Natural killer cell (primary cell): ENCODE measurements around the gene AGGF1. TPM values are rescaled to one million over a fixed set of nuclear protein-coding genes. Genes with fewer than 3 reads are reported as not detected.

Experiments used
- total RNA-seq, 4 donors: library from RNA; stranded (reverse); fragments of 120-200 nt in 1 of 4; gene quantifications; one replicate each; pipeline versions ENCODE4 v1.2.3 to v1.2.4, GENCODE V29; 2013 to 2022

AGGF1 gene
- total RNA-seq, 3 donors from 2014 or later (not counting 1 experiment from before 2014, with no cell fraction given), result 13.0 to 22.6 (median 15.0) TPM

Other genes with a start within 250 kb of the AGGF1 start
- gene F2RL1, start 211.4 kb upstream of the AGGF1 start, total RNA-seq, result under 1 TPM in 2 of 3 donors, not detected in 1; 0.29 to 0.35 TPM
- gene S100Z, start 180.4 kb upstream of the AGGF1 start, total RNA-seq, result 1 to 10 TPM in 1 of 3 donors, under 1 TPM in 2; 0.60 to 3.3 (median 0.91) TPM
- under 1 TPM in 2 of 3 donors, not detected in 1; 0.31 to 0.84 TPM for gene CRHBP, start 77.4 kb upstream of the AGGF1 start, total RNA-seq
- gene ZBED3, start 56.9 kb downstream of the AGGF1 start, total RNA-seq, result 1 to 10 TPM; 2.6 to 4.0 (median 3.2) TPM
- under 1 TPM in 2 of 3 donors, not detected in 1; 0.23 to 0.82 TPM for gene PDE8B, start 180.3 kb downstream of the AGGF1 start, total RNA-seq